SK-N-SH (cell line): ENCODE data around the gene CRACR2A.

Experiments
- EP300 ChIP-seq, 2 experiments: IDR thresholded peaks; 2 replicates each; pipeline versions ENCODE4 v1.4.0 to v1.6.1; 2012; ENCODE audit warnings: borderline replicate concordance in 1 of 2, low read depth in 1 of 2, low read length in 1 of 2
- EZH2phosphoT487 ChIP-seq: fragments of 200-600 bp; sonication (generic); IDR thresholded peaks from 2 replicates; pipeline ENCODE4 v1.6.1; 2017; ENCODE audit warnings: low read depth, mixed run types, mild to moderate bottlenecking, antibody characterized with exemption, moderate library complexity, borderline replicate concordance
- GABPA ChIP-seq: IDR thresholded peaks from 2 replicates; pipeline ENCODE4 v1.4.0; 2012; ENCODE audit warnings: low read depth, mild to moderate bottlenecking
- JUND ChIP-seq: IDR thresholded peaks from 2 replicates; pipeline ENCODE4 v1.4.0; 2012
- POLR2AphosphoS5 ChIP-seq: IDR thresholded peaks from 2 replicates; pipeline ENCODE4 v1.6.1; 2012; ENCODE audit warnings: low read depth, low read length
- RFX5 ChIP-seq: IDR thresholded peaks from 2 replicates; pipeline ENCODE4 v1.6.1; 2012; ENCODE audit warnings: mild to moderate bottlenecking, improper control_type of control experiment, low read length
- TF ChIP-seq, protein P1 (sequence below): fragments of 200-600 bp; sonication (generic); IDR thresholded peaks from 2 replicates; pipeline ENCODE4 v1.6.1; 2017; ENCODE audit warnings: antibody characterized with exemption, mild to moderate bottlenecking, moderate library complexity

DNA sequence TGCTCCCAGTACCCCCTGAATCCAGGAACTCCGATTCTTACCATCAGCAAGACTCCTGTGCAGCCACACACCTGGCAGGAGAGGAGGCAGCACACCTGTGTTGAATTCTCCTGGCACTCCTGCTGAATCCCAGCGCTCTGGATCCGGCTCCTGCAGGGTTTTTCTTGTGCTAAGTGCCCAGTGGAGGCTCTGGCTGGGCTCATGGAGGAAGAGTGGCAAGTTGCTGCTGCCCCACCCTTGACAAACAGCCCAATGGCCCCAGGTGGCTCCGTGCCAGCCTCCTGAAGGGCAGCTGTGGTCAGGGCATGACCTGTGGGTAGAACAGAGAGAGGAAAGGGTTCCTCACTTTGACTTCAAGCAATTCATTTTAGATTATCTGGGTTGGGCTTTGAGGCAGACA, 20.0 kb downstream of the CRACR2A start:
- TF ChIP-seq, protein P1, sequence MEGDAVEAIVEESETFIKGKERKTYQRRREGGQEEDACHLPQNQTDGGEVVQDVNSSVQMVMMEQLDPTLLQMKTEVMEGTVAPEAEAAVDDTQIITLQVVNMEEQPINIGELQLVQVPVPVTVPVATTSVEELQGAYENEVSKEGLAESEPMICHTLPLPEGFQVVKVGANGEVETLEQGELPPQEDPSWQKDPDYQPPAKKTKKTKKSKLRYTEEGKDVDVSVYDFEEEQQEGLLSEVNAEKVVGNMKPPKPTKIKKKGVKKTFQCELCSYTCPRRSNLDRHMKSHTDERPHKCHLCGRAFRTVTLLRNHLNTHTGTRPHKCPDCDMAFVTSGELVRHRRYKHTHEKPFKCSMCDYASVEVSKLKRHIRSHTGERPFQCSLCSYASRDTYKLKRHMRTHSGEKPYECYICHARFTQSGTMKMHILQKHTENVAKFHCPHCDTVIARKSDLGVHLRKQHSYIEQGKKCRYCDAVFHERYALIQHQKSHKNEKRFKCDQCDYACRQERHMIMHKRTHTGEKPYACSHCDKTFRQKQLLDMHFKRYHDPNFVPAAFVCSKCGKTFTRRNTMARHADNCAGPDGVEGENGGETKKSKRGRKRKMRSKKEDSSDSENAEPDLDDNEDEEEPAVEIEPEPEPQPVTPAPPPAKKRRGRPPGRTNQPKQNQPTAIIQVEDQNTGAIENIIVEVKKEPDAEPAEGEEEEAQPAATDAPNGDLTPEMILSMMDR, result no peak
- TF ChIP-seq POLR2AphosphoS5, result no peak
- no peak for TF ChIP-seq JUND
- no peak for TF ChIP-seq RFX5
- no peak for TF ChIP-seq EZH2phosphoT487
- TF ChIP-seq GABPA, result no peak
- TF ChIP-seq EP300 (IDR thresholded peaks at IDR 0.05; ENCODE audit: borderline replicate concordance in 1 of 2, low read depth in 1 of 2, low read length in 1 of 2), result no peak
